ENCODE measurements around the gene RABGGTA.

RABGGTA gene

GRCh38 chr14:24277606-24278321 lies 6.4 kb upstream of the RABGGTA start:
- in situ Hi-C loops (cut with MboI; ENCODE audit: low sequenced_read_pairs), result no loop called here
- no peaks in the 10 kb centered on the region for H3K27me3 ChIP-seq (ENCODE audit: low read depth)
- H3K4me3 ChIP-seq, result no peak overlapping the region
- no peaks in the 10 kb centered on the region for H3K4me1 ChIP-seq
- no peaks in the 10 kb centered on the region for H3K9me3 ChIP-seq
- no peaks in the 10 kb centered on the region for H3K36me3 ChIP-seq (replicated peaks)
- DNase-seq (ENCODE audit: low spot score in 2 of 2), result no peak

DNA sequence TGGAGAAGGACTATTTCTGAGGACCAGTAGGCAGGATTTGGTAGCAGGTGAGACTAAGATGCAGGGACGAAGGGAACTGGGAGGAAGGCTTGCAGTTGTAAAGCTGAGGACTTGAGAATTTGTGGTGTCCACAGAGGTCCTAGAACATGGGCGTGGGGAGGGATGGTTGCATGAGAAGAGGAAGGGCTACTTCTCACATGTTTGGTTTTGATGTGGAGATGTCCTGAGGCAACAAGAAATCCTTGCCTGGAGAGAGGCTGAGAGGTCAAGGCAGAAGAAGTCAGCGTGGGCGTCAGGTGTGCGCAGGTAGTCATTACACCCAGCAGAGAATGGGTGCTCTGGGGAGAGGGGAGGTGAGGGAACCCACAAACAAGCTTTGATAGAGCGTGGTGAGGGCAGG lies 5.7 kb upstream of the RABGGTA start:
- no peaks in the 10 kb centered on the region for H3K9me3 ChIP-seq
- no peaks in the 10 kb centered on the region for H3K36me3 ChIP-seq (replicated peaks)
- H3K27me3 ChIP-seq (ENCODE audit: low read depth), result no peaks in the 10 kb centered on the region
- in situ Hi-C loops (cut with MboI; ENCODE audit: low sequenced_read_pairs), result no loop called here
- DNase-seq (ENCODE audit: low spot score in 2 of 2), result no peak
- no peak overlapping the region for H3K4me3 ChIP-seq
- H3K4me1 ChIP-seq, result peaks cover 2% of the 10 kb centered on the region

GRCh38 chr14:24274101-24274543 lies 2.7 kb upstream of the RABGGTA start:
- no peaks in the 10 kb centered on the region for H3K9me3 ChIP-seq
- no peak for DNase-seq (ENCODE audit: low spot score in 2 of 2)
- no peaks in the 10 kb centered on the region for H3K27me3 ChIP-seq (ENCODE audit: low read depth)
- peaks cover 7% of the 10 kb centered on the region for H3K4me1 ChIP-seq
- in situ Hi-C loops (cut with MboI; ENCODE audit: low sequenced_read_pairs), result no loop called here
- H3K4me3 ChIP-seq, result no peak overlapping the region
- H3K36me3 ChIP-seq (replicated peaks), result no peaks in the 10 kb centered on the region

DNA sequence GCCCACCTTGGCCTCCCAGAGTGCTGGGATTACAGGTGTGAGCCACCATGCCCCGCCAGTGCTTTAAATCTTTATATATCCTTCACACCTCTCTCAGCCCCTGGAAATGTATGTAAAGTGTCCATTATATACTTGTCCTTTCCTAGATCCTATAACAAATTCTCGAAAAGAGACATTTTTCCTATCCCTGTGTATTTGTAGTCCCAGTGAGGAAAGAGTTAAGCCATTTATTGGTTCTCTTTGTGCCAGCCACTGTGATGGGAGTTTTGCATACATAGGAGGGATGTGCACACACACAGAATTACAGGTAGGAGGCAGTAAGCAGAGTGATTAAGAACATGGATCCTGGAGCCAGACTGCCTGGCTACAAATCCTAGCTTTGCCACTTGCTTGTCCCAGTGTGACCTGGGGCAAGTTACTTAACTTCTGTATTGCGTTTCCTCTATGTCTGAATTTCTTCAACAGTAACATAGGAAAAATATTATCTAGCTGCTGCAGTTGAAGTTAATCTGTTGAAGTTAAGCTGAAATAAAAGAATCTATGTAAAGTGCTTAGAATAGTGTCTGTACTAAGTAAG lies 2.1 kb upstream of the RABGGTA start:
- DNase-seq (ENCODE audit: low spot score in 2 of 2), result peak in 1 of 2 experiments; percentile 25

DNA sequence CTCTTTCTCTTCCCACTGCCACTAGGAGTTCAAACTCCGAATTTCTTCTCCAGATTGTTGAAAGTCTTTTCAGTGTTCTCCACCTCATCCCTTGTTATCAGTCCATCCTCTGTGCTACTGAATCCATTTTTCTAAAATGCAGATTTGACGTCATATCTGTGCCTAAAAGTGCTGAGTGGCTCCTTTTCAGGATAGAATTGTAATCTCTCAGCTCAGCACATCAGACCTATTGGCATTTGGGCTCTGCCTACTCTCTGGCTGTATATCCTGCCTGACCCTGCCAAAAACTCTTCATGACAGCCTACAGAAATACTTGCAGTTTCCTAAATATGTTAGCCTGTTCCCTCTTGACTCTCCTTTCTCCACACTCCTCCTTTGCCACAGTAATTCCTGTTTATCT lies 1.1 kb upstream of the RABGGTA start:
- no peak for DNase-seq (ENCODE audit: low spot score in 2 of 2)
- Histone ChIP-seq H3K4me3 (no peak overlapping the region), H3K36me3 (replicated peaks) (no peaks in the 10 kb centered on the region), H3K27me3 (ENCODE audit: low read depth) (no peaks in the 10 kb centered on the region), H3K9me3 (no peaks in the 10 kb centered on the region), H3K4me1 (peaks cover 7% of the 10 kb centered on the region)
- in situ Hi-C loops (cut with MboI; ENCODE audit: low sequenced_read_pairs), result no loop called here

More for the DNA sequence above, 2.1 kb upstream of the RABGGTA start:
- H3K36me3 ChIP-seq (replicated peaks), result no peaks in the 10 kb centered on the region
- in situ Hi-C loops (cut with MboI; ENCODE audit: low sequenced_read_pairs), result no loop called here
- H3K9me3 ChIP-seq, result no peaks in the 10 kb centered on the region
- H3K4me1 ChIP-seq, result peaks cover 7% of the 10 kb centered on the region
- no peak overlapping the region for H3K4me3 ChIP-seq
- H3K27me3 ChIP-seq (ENCODE audit: low read depth), result no peaks in the 10 kb centered on the region

DNA sequence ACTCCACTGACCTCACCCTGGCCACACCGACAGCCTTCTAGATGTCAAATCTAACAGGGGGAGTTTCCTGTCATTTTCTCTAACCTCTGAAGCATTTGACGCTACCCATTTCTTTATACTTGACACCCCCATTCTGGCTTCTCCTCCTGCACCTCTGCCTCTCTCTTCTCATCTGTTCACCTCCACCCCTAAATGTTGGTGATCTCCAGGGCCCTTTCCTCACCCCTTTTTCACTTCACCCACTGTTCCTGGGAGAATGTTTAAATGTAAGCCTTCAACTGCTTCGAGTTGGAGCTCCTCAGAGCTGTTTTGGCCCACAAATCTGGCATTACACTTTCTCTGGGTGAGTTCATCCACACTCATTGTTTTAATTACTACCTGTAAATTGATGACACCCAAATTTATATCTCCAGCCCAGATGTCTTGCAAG lies 452 bp upstream of the RABGGTA start:
- in situ Hi-C loops (cut with MboI; ENCODE audit: low sequenced_read_pairs), result no loop called here
- DNase-seq (ENCODE audit: low spot score in 2 of 2), result no peak
- no peaks in the 10 kb centered on the region for H3K27me3 ChIP-seq (ENCODE audit: low read depth)
- no peaks in the 10 kb centered on the region for H3K9me3 ChIP-seq
- peaks cover 7% of the 10 kb centered on the region for H3K4me1 ChIP-seq
- peak overlapping the region; percentile 75 for H3K4me3 ChIP-seq
- H3K36me3 ChIP-seq (replicated peaks), result no peaks in the 10 kb centered on the region

DNA sequence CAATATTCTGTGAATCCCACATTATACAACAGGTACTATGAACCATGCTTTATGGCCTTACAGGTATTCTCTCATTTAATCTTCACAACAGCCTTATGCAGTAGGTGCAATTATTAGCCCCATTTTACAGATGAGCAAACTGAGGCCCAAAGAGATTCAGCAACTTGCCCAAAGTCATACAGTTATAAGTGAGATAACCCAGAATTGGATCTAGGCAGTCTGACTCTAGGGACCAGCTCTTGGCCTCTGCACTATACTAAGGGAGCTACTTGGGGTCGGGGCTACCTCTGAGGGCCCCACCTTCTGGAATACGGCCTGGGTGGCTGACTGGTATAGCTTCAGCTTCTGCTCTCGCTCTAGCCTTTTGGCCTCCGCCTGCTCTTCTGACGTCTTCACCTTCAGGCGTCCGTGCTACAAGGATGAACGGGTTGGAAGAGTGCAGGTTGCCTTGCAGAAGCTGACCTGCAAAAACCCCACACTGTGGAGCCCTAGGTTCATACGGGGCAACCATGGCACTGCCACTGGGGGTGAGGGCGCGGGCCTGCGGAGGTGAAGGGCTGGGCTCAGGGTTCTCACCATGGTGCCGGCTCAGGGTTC lies 762 bp downstream of the RABGGTA start:
- Histone ChIP-seq H3K36me3 (replicated peaks) (no peaks in the 10 kb centered on the region), H3K4me3 (peak overlapping the region; percentile 75), H3K4me1 (peaks cover 7% of the 10 kb centered on the region), H3K27me3 (ENCODE audit: low read depth) (no peaks in the 10 kb centered on the region), H3K9me3 (no peaks in the 10 kb centered on the region)
- in situ Hi-C loops (cut with MboI; ENCODE audit: low sequenced_read_pairs), result no loop called here
- DNase-seq (ENCODE audit: low spot score in 2 of 2), result no peak

GRCh38 chr14:24269910-24270536 lies 1.4 kb downstream of the RABGGTA start:
- Histone ChIP-seq H3K36me3 (replicated peaks) (no peaks in the 10 kb centered on the region), H3K4me1 (peaks cover 7% of the 10 kb centered on the region), H3K4me3 (no peak overlapping the region), H3K27me3 (ENCODE audit: low read depth) (no peaks in the 10 kb centered on the region), H3K9me3 (no peaks in the 10 kb centered on the region)
- in situ Hi-C loops (cut with MboI; ENCODE audit: low sequenced_read_pairs), result no loop called here
- DNase-seq (ENCODE audit: low spot score in 2 of 2), result no peak

DNA sequence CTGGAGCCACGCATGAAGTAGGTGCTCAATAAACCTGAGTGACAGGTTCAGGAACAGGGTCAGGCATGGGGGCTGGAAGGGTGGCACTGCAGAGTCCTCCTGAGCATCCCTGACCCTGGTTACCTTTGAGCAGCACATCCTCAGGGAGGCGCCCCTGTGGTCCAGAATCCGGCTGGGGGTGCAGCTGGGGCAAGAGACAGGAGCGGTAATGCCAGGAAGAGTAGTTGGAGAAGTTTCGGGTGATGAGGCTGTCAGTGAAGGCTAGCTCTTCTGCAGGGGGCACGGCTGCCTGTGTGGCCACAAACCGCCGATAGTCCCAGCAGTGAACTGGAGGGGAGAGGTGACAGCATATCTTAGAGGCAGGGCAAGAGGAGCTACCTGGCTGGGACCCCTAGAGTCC lies 2.0 kb downstream of the RABGGTA start:
- Histone ChIP-seq H3K4me3 (no peak overlapping the region), H3K27me3 (ENCODE audit: low read depth) (no peaks in the 10 kb centered on the region), H3K9me3 (no peaks in the 10 kb centered on the region), H3K4me1 (peaks cover 7% of the 10 kb centered on the region), H3K36me3 (replicated peaks) (no peaks in the 10 kb centered on the region)
- no peak for DNase-seq (ENCODE audit: low spot score in 2 of 2)
- in situ Hi-C loops (cut with MboI; ENCODE audit: low sequenced_read_pairs), result no loop called here

DNA sequence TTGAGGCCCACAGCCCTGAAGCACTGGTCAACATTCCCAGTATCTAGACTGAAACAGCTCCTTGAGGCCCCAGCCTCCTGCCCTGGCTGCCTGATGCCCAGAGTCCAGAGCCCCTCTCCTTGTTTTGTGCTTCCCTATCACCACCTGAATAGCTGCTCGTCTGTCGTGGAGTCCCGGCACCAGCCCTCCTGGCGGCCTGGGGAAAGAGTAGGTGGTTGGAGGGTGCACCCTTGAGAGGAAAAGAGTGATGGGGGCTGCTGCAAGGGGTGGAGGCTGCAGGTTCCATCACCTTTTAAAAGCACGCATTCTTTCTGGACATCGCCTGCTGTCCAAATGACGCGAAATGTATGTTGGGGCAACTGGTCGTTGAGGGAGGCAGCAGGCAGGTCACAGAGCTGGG lies 3.2 kb downstream of the RABGGTA start:
- H3K27me3 ChIP-seq (ENCODE audit: low read depth), result no peaks in the 10 kb centered on the region
- H3K4me1 ChIP-seq, result peaks cover 7% of the 10 kb centered on the region
- DNase-seq (ENCODE audit: low spot score in 2 of 2), result no peak
- H3K9me3 ChIP-seq, result no peaks in the 10 kb centered on the region
- no peak overlapping the region for H3K4me3 ChIP-seq
- in situ Hi-C loops (cut with MboI; ENCODE audit: low sequenced_read_pairs), result no loop called here
- H3K36me3 ChIP-seq (replicated peaks), result no peaks in the 10 kb centered on the region

GRCh38 chr14:24267516-24267915 lies 3.9 kb downstream of the RABGGTA start:
- in situ Hi-C loops (cut with MboI; ENCODE audit: low sequenced_read_pairs), result no loop called here
- Histone ChIP-seq H3K4me1 (peaks cover 7% of the 10 kb centered on the region), H3K36me3 (replicated peaks) (no peaks in the 10 kb centered on the region), H3K9me3 (no peaks in the 10 kb centered on the region), H3K27me3 (ENCODE audit: low read depth) (no peaks in the 10 kb centered on the region), H3K4me3 (no peak overlapping the region)
- no peak for DNase-seq (ENCODE audit: low spot score in 2 of 2)

DNA sequence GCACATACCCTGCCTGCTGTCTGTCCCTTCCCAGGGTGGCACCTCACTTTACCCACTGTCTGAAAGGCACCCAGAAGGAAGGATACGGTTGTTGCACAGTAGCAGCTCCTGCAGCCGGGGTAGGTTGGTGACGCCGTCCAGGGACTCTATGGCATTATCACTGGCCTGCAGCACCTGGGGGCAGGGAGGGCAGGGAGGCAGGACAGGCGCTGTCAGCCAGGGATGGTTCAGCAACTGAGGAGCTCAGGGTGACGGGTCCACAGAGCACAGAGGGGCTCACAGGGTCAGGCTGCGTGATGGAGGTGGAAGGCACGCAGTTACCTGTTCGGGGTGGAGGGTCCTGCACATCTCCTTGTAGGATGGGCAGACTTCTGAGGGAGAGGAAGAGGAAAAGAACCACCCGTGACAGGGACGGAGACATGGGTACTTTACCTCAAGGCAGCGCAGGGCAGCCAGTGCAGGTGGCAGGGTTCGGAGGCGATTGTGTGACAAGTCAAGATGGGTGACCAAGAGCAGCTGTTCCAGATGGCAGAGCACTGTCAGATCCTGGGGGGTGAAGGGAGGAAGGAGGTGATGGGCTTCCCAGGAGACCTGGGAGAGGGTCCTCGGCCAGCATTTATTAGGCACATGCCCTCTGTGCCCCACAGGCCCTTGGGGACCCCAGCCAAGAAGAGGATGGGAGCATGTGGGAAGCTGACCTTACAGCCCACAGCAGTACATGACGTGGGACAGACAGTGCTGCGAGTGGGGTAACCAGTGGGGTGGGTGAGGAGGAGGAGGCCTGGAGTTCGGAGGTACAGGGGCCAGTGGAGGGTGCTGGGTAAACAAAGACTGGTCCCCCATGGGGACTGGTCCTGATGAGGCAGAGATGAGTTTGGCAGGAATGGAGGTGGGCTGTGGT lies 4.8 kb downstream of the RABGGTA start:
- Histone ChIP-seq H3K9me3 (no peaks in the 10 kb centered on the region), H3K27me3 (ENCODE audit: low read depth) (no peaks in the 10 kb centered on the region), H3K4me3 (no peak overlapping the region), H3K36me3 (replicated peaks) (no peaks in the 10 kb centered on the region), H3K4me1 (peaks cover under 1% of the 10 kb centered on the region)
- in situ Hi-C loops (cut with MboI; ENCODE audit: low sequenced_read_pairs), result no loop called here
- no peak for DNase-seq (ENCODE audit: low spot score in 2 of 2)

DNA sequence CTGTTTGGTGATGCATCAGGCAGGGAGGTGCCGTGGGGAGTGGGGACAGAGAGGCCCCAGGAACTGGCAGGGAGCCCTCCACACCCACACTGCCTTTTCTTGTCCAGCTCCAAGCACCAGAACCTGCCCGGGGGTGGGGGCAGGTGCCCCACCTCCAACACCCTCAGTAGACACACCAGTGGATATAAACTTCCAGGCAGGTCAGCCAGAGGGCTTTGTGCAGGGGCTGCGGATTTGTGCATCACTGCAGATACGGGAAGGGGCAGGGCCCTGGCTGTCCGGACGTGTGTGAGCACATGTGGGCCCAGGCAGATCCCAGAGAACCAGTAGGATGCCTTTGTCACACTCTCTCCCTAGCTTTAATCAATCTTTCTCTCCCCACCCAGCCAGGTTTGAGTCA lies 7.1 kb downstream of the RABGGTA start:
- Histone ChIP-seq H3K9me3 (no peaks in the 10 kb centered on the region), H3K36me3 (replicated peaks) (no peaks in the 10 kb centered on the region), H3K27me3 (ENCODE audit: low read depth) (no peaks in the 10 kb centered on the region), H3K4me3 (no peak overlapping the region), H3K4me1 (no peaks in the 10 kb centered on the region)
- in situ Hi-C loops (cut with MboI; ENCODE audit: low sequenced_read_pairs), result no loop called here
- no peak for DNase-seq (ENCODE audit: low spot score in 2 of 2)

Measured in HAP-1 (cell line).